Measurements from ENCODE around the gene METTL9.
"Not testable (repeated sequence)": the region's sequence is repeated elsewhere in the genome, so short reads cannot be mapped to it uniquely, and the experiment has no call there.

Gene METTL9

GRCh38 chr16:21667575-21667974, 68.2 kb downstream of the METTL9 start:
- DNase-seq, result no peak

- DNase-seq, result no peak
These were observed 74.1 kb downstream of the METTL9 start for GRCh38 chr16:21673469-21673868.

DNA sequence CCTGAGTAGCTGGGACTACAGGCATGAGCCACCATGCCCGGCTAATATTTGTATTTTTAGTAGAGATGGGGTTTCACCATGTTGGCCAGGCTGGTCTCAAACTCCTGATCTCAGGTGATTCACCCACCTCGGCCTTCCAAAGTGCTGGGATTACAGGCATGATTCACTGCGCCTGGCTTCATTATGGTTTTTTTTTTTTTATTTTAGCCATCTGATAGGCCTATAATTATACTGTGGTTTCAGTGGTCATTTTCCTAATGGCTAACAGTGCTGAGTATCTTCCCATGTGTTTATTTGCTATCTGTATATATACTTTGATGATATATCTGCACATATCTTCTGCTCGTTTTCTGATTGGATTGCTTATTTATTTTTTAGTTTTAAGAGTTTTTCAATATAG, 75.1 kb downstream of the METTL9 start:
- DNase-seq, result not testable (repeated sequence)

DNA sequence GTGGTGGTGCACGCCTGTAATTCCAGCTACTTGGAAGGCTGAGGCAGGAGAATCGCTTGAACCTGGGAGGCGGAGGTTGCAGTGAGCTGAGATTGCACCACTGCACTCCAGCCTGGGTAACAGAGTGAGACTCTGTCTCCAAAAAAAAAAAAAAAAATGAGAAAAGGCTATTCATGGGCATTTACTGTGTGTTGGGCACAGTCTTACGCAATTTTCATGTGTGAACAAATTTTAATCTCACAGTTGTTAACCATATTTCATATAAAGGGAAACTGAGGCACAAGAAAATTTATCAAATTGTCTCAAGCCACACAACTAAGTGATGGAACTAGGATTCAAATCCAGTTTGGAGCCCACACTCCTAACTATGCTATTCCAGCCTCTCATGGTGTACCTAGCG, 81.3 kb downstream of the METTL9 start:
- not testable (repeated sequence) for DNase-seq

DNA sequence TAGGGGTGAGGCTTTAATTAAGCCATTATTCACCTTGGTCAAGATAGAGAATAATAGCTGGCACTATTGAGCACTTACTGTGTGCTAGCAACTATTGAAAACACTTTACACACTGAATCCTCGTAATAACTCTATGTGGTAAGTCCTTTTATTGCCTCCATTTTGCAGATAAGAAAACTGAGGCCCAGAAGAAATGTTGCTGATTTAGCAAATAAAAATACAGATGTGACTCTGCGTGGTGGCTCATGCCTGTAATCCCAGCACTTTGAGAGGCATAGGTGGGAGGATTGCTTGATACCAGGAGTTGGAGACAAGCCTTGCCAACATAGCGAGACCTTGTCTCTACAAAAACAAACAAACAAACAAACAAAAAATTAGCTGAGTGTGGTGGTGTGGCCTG, 83.8 kb downstream of the METTL9 start:
- no peak for DNase-seq

- no peak for DNase-seq
These were observed 84.8 kb downstream of the METTL9 start for GRCh38 chr16:21684199-21684598.

DNA sequence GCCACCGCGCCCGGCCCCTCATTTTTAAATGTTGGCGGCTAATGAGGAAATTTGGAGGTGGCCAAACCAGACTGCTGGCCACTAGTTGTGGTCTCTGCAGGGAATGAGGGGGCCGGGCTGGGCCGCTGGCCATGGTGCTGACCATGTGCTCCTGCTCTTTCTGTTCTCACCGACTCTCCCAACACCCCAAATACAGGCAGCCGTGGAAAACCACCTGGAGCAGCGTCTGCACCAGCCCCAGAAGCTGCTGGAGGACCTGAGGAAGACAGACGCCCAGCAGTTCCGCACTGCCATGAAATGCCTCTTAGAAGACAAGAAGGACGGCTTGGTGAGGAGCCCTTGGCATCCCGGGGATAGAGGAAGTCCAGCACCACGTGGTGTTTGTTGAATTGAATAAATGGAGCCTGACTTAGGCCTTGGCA, 85.7 kb downstream of the METTL9 start:
- no peak for DNase-seq

DNA sequence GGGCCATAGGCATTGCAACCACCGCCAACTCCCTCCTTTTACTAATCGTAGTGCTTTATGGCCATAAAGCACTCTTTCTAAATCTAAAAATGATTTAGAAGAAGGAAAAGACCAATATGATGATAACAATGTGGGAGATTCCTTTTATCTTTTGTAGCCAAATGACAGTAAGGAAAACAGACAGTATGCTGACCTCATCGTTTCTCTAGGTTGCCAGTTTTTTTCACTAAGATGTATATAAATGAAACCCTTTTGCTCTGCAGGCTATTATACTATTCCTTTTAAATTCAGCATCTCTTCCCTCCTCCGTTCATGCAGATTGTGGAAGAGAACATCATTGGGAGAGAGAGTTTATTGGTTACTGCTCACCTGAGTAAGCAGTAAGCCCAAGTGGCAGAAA, 89.7 kb downstream of the METTL9 start:
- DNase-seq, result no peak

DNA sequence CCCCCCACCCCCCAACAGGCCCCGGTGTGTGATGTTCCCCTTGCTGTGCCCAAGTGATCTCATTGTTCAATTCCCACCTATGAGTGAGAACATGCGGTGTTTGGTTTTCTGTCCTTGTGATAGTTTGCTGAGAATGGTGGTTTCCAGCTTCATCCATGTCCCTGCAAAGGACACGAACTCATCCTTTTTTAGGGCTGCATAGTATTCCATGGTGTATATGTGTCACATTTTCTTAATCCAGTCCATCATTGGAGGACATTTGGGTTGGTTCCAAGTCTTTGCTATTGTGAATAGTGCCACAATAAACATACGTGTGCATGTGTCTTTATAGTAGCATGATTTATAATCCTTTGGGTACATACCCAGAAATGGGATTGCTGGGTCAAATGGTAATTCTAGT, 91.6 kb downstream of the METTL9 start:
- not testable (repeated sequence) for DNase-seq

DNA sequence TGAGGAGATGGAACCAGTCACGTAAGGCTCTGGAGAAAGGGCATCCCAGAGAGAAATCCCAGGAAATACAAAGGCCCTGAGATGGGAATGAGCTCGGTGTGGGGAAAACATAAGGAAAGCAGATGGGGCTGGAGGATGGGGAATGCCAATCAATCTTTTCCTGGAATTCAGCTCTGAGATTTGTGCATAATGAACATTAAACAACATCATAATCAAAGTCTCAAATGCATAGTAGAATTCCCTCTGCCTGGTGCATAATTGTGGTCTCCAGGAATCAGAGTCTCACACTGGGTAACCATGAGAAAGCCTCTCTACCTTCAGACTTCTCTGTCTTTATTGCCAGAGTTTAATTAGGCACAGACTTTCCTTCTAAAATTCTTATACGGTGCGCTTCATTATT, 95.2 kb downstream of the METTL9 start:
- DNase-seq, result no peak

GRCh38 chr16:21697032-21697431, 97.7 kb downstream of the METTL9 start:
- no peak for DNase-seq

DNA sequence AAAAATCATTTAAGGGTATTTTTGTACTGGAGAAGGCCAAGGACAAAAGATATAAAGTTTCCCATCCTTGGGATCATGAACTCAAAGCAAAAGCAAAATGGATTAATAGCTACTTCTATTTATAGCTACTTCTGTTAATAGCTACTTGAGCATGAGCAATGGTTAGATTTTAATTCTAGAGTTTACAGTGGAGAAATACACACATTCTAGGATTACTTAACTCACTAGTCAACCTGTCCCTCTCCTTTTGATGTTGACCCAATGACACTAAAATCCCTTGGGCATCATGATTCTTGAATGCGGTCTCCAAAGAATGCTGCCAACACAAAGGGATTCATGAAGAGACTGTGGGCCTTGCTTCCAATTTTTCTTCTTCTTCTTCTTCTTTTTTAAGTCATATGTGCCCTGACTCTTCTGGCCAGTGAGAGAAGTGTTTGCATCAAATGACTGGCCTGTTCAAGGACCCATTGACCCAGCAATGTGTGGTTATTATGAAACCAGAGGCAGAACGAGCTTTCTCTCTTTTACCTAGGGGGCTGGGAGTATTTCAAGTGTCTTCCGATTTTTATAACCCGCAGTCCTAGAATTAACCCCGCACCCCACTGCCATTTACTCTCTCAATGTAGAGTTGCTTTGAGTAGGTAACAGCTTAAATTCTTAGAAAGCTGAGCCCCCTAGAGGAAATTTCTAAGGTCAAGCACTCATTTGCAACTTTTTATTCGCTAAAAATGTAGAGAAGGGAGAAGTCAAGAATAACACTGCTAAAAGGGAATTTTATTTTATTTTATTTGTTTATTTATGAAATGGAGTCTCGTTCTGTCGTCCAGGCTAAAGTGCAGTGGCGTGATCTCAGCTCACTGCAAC, 99.0 kb downstream of the METTL9 start:
- no peak for DNase-seq

- no peak for DNase-seq
These were observed 101.9 kb downstream of the METTL9 start for GRCh38 chr16:21701271-21701670.

DNA sequence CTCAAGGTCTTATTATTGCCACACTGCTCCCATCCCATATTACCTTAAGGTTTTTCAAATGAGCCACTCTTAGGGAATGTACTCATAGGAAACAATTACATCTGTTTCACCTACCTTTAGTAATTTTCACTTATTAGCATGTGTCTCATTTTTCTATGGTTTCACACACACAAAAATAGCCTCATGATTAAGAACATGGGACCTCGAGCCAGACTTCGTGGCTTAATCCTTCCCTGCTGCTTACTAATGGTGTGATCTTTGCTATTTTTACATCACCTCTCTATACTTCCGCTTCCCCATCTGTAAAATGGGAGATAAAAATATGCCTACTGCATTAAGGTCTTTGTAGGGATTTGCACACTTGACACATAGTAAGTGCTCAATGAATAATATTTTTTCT, 102.9 kb downstream of the METTL9 start:
- no peak for DNase-seq

- no peak for DNase-seq
These were observed 103.8 kb downstream of the METTL9 start for GRCh38 chr16:21703156-21703555.

- no peak for DNase-seq
These were observed 104.3 kb downstream of the METTL9 start for GRCh38 chr16:21703589-21704174.

GRCh38 chr16:21704266-21704665, 104.9 kb downstream of the METTL9 start:
- DNase-seq, result no peak

DNA sequence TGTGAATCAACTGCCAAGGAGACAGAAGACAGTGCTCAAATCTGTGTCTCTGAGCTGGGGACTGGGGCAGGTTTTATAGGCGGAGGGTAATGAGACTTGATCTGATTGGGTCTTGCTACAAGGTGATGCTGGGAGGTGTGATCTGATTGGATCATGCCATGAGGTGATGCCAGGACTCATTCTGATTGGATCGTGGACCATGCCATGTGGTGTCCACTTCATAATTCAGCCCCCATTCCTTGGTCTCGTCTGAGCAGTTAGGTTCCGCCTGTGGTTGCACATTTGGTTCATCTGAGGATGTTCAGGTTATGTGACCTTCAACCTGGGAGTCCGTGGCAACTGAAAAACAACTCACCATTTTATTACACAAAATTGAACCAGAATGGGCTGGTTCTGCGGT, 105.4 kb downstream of the METTL9 start:
- DNase-seq, result no peak

Data from DMS 273 treated with DMSO at 0.1 percent for 48 hours (cell line).